HuH-7.5 (cell line): ENCODE results near the gene SH2D3A.
A peak's percentile ranks its signal among the peaks of the same experiment; 100 is the strongest.
"Not testable (repeated sequence)": the region's sequence is repeated elsewhere in the genome, so short reads cannot be mapped to it uniquely, and the experiment has no call there.

Source experiments
- DNase-seq: peaks from one replicate; pipeline ENCODE4 v3.0.0; 2011; ENCODE audit warnings: low spot score

SH2D3A gene

GRCh38 chr19:6790194-6791128, 23.2 kb upstream of the SH2D3A start:
- DNase-seq = no peak

GRCh38 chr19:6788896-6789295, 21.7 kb upstream of the SH2D3A start:
- no peak for DNase-seq

- no peak for DNase-seq
Measured at GRCh38 chr19:6787393-6787792, 20.2 kb upstream of the SH2D3A start.

- DNase-seq = no peak
Measured at GRCh38 chr19:6779206-6779605, 12.0 kb upstream of the SH2D3A start.

GRCh38 chr19:6778386-6778785, 11.2 kb upstream of the SH2D3A start:
- DNase-seq = no peak

- DNase-seq = no peak
Measured at GRCh38 chr19:6777434-6777833, 10.2 kb upstream of the SH2D3A start.

GRCh38 chr19:6776999-6777398, 9.8 kb upstream of the SH2D3A start:
- DNase-seq = no peak

GRCh38 chr19:6776045-6776444, 8.8 kb upstream of the SH2D3A start:
- DNase-seq = not testable (repeated sequence)

- no peak for DNase-seq
Measured at GRCh38 chr19:6774821-6775707, 7.8 kb upstream of the SH2D3A start.

- no peak for DNase-seq
Measured at GRCh38 chr19:6773323-6773931, 6.2 kb upstream of the SH2D3A start.

- DNase-seq = no peak
Measured at GRCh38 chr19:6772866-6773322, 5.7 kb upstream of the SH2D3A start.

GRCh38 chr19:6772028-6772865, 5.0 kb upstream of the SH2D3A start, which contains the start of gene VAV1:
Gene VAV1, plus strand, starts transcription at chr19:6772708. Its CDS starts 100 bp downstream, at chr19:6772808.
- DNase-seq = no peak

- not testable (repeated sequence) for DNase-seq
Measured at GRCh38 chr19:6771648-6772027, 4.4 kb upstream of the SH2D3A start.

GRCh38 chr19:6769006-6769619, 1.9 kb upstream of the SH2D3A start:
- peak; percentile 51 for DNase-seq

- DNase-seq = no peak
Measured at GRCh38 chr19:6768236-6768785, 1.1 kb upstream of the SH2D3A start.

- no peak for DNase-seq
Measured at GRCh38 chr19:6767081-6767356, 216 bp downstream of the SH2D3A start.

GRCh38 chr19:6766357-6767080, 716 bp downstream of the SH2D3A start:
- DNase-seq = no peak

- no peak for DNase-seq
Measured at GRCh38 chr19:6765738-6766356, 1.4 kb downstream of the SH2D3A start.

GRCh38 chr19:6762253-6762797, 4.9 kb downstream of the SH2D3A start:
- not testable (repeated sequence) for DNase-seq
